Measurements from ENCODE around the gene MTA3. TPM values are rescaled to one million over a fixed set of nuclear protein-coding genes. Genes with fewer than 3 reads are reported as not detected.

Gene MTA3
- total RNA-seq, 1 donor from 2014 or later, result 36.3 TPM

DNA sequence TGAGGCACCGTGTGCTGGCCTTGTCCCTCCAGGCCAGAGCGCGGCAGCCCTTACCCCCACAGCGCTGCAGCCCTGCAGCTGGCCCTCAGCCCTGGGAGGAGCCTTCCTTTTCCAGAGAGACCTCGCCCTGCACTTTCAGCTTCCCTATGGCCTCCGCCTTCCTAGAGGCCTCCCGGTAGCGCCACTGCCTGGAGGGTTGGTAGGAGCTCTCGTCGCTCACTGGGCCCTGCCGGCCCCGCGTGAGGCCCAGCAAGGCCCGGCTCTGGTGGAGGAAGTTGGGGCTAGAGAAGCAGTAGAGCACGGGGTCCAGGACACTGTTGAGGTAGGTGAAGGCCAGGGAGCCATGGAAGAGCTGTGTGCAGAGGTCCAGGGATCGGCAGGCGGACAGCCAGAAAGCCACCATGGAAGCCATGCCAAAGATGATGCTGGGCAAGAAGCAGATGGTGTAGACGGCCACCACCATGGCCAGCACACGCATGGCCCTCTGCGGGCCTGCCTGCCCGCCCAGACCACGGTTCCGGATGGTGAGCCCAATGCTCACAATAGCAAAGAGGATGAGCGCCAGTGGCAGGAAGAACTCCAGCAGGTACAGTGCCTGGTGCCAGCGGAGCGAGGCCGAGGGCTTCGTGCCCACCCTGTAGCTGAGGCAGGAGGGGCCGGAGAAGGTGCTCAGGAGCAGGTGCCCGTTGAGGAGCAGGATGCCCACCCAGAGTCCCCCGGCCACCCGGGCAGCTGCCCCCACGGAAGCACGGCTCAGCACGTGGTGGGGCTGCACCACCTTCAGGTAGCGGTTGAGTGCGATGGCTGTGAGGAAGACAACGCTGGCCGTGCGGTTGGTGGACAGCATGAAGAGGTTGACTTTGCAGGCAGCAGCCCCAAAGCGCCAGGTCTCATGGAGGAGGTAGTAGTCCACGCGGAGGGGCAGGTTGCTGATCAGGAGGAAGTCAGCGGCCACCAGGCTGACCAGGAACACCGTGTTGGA is 194.7 kb downstream of the MTA3 start:
- no peak for DNase-seq

- DNase-seq, result peak; percentile 24
Measured at GRCh38 chr2:42764096-42764495, 195.7 kb downstream of the MTA3 start, which contains the start of gene OXER1. Gene OXER1, minus strand, starts transcription at chr2:42764135. Its CDS starts 73 bp downstream, at chr2:42764062.

- DNase-seq, result no peak
Measured at GRCh38 chr2:42764901-42765300, 196.5 kb downstream of the MTA3 start.

DNA sequence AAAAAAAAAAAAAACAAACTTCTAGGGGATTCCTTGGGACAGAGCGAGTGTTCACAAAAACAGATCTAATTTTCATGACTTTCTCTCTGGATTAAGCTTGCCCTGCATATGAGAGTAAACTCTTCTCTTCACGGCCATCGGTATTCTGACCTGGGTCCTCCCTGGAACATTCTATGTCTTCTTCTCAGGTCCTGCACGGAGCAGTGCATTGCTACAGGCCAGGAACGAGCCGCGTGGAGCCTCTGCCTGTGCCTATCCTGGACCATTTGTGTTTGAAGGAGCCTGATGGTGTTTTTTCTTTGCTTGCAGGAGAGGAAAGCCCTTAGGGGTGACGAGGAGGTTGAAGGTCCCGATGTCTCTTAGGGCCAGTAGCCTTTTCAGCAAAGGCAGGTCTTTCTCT is 197.3 kb downstream of the MTA3 start:
- no peak for DNase-seq

DNA sequence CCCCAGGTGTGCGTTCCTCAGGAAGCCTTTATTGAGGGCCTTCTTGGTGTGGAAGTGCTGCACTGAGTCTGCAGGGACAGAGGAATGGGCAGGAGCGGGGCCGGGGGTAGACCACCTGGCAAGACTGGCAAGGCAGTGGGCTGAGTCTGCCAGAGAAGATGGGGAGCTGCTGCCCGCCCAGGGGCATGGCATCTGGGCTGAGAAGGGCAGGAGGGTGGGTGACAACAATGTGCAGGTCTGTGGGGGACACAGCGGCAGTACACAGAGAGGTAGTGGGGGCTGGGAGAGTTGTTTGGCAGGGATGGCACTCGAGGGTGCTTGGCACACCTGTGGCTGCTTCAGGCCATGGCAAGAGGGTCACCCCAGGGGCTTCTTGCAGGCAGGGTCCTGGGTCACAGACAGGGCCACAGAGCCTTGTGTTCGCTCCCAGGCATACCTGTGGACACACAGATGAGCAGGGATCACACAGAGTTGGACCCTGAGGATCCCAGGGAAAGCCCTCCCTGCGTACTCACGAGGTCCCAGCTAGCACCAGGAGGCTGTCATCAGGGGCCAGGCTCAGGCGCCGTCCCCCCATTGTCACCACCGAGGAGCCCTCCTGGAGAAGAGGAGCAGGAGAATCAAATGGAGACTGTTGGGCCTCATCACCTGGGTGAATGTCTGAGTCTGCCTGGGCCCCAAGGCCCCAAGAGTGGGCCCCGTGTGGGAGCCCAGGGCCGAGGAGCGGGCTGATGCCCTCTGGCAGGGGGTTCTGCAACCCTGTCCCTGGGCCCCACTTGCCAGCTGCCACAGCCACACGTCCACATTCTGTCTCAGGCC is 198.9 kb downstream of the MTA3 start:
- no peak for DNase-seq

GRCh38 chr2:42767899-42768705 is 199.7 kb downstream of the MTA3 start:
- DNase-seq, result no peak

DNA sequence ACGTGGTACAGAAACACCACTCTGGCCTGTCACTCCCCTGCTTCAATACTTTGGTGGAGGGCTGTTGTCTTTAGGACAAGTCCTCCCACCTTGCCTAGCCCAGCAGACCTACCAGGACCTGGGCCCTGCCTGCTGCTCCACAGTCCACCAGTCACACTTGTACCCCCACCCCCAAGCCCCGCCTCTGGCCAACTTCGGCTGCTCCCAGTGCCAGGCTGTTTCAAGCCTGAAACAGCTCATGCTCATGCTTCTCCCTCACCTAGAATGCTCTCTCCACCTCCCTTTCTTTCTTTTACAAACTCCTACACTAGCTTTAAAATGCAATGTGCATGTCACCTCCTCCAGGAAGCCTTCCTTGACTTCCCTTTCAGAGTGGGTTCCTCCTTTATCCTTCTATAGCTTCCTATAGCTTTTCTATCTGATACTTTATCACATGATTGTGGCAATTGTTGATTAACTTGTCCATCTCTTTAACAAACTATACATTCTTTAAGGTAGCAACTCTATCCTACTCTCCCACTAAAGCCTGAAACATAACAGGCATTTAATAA is 200.3 kb downstream of the MTA3 start:
- no peak for DNase-seq

- no peak for DNase-seq
Measured at GRCh38 chr2:42769583-42770287, 201.3 kb downstream of the MTA3 start.

DNA sequence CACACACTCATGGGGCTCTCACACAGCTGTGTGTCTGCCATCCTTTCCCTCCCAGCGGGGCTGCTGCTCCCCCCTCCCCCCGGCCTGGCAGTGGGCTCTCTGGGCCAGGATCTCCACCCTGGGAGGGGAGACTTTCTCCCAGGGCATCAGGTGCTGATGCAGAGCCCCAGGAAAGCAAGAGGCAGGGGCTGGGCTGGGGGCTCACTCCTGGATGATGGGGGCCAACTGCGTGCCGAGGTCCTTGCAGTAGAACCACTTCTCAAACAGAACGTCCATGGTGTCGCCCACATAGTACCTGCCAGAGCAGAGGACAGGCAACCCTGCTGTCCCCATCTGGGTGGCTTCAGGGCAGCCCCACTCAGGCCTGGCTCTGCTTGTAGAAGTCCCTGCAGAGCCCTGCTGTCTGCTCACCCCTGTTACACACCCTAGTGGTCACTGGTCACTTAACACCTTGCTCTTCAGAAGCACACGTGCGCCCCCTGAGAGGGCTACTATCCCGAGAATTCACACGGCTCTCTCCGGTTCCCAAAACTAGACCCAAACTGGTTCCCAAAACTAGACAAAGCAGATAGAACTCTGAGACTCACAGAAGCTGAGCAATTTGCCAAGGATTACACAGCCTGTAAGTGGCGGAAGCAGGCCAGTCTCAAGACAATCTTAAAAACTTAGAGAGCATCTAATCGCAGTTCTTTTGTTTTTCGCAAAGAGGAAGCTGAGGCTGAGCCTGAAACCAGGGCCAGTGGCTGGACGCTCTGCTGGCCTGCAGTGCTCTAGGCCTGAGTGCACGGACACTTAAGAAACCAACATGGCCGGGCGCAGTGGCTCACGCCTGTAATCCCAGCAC is 202.1 kb downstream of the MTA3 start:
- DNase-seq, result peak; percentile 51

GRCh38 chr2:42771546-42772153 is 203.2 kb downstream of the MTA3 start:
- no peak for DNase-seq

DNA sequence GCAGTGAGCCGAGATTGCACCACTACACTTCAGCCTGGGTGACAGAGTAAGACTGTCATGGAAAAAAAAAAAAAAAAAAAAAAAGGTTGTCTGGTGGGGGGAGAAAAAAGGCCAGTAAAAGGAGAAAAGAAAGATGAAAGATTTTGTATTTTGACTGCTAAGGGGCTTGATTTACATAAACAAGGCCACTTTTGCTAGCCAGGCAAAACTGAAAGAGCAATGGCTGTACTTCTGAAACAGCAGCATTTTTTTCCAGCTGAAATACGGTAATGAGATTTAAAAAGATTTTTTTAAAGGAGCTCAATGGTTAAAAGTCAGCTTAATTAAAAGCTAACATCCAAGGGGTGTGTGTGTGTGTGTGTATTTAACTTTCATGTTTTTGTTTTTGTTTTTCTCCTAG is 206.8 kb downstream of the MTA3 start:
- no peak for DNase-seq

- DNase-seq, result no peak
Measured at GRCh38 chr2:42775810-42776209, 207.4 kb downstream of the MTA3 start.

DNA sequence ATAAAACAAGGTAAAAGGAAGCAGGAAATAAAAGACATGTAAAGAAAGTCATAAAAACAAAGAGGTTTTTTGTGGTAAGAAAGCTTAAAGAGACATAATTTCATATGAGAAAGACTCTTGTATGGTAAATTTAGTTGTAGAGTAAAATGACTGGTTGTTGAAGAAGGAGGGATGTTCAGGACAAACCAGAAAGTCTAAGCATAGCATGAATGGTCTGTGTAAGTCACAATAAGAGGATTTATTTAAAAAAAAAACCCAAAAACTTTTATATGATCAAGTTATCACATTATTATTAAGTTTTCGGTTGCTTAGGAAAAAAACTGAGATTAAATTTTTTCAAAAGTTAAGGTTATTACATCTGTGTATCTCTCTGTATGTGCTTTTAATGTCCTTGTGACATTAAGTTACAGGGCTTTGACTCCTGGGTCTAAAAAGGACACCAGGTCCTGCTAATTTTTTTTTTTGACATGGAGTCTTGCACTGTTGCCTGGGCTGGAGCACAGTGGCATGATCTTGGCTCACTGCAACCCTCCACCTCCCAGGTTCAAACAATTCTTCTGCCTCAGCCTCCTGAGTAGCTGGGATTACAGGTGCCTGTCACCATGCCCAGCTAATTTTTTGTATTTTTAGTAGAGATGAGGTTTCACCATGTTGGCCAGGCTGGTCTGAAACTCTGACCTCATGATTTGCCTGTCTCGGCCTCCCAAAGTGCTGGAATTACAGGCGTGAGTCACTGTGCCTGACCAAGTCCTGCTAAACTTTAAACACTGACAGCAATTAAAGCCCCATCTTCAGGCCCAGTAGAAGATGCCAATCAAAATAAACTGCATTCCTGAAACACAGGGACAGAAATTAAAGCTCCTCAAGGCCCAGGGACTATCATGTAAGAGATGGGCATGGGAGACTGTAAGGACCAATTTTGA is 209.7 kb downstream of the MTA3 start:
- DNase-seq, result no peak

DNA sequence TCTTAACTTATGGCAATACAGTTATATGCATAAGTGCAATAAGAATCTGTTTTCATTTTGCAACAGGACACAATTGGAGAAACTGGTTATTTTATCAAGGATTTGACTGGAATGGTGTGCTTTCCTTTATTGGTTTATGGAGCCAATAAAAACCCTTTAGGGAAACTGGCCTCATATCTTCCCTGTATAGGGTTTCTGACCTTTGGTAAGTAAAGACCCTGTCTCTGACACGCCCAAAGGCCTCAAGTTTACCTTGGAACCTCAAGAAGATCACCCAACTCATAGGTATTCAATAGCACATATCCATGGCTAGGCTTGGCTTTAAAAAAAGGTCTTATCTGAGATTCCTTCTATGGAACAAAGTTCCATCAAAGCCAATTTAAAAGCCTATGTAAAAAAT is 212.7 kb downstream of the MTA3 start:
- DNase-seq, result no peak

DNA sequence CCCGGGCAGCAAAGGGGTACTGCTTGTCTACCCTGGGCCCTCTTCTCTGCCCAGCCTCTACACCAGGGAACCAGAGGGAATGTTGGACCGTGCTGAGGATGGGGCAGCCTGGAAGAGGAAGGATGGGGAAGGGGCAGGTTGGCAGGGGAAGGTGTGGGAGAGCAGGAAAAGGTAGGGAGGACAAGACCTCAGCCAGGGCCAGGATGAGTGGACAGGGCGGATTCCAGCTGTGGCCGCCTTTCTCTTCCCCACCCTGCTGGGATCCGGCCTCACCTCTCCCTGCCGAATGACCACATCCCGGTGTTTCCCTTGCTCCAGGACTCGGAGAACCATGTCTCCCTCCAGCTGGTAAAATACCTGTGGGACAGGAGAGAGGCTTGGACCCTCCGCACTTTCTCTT is 215.1 kb downstream of the MTA3 start:
- no peak for DNase-seq

DNA sequence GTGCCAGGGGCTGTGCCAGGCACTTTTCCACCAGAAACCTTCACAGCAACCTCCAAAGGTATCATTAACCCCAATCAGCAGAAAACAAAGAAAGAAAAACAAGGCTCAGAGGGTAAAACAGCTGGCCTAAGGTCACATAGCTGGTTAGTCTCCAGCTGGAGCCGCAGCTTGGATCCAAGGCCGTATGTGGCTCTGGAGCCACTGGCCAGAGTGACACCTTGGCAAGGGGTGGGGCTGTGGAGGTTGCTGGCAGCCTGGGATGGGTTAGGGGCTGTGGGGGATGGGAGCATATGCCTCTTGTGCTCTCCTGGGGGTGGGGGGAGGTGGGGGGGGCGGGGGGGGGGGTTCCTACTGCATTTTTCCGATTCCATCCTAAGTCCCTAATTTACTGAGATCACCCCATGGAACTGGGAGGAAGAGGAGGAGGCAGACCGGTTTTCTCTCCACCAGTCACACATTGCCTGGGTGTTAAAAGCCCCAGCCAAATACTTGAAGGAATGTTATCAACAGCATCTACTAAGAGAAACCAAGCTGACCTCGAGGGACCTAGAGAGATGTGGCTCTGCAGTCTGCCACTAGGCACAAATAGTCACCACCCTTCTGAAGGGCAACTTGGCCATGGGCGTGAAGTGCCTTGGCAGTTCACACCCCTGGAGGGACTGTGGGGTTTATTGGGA is 215.9 kb downstream of the MTA3 start:
- DNase-seq, result no peak

GRCh38 chr2:42786561-42787345 is 218.3 kb downstream of the MTA3 start:
- no peak for DNase-seq
